Stimulated activated naive CD4-positive, alpha-beta T cell treated with Interleukin-2 at 50 U/mL for 16 hours (primary cell): Measurements from ENCODE around the gene AFG1L.
"Not testable (repeated sequence)": the region's sequence is repeated elsewhere in the genome, so short reads cannot be mapped to it uniquely, and the experiment has no call there.

ENCODE experiments used
- DNase-seq: peaks from one replicate; lab custom pipeline; 2025; lab: John Stamatoyannopoulos, UW

The AFG1L gene

GRCh38 chr6:108524528-108525248 lies 229.8 kb downstream of the AFG1L start:
- DNase-seq, result no peak

GRCh38 chr6:108526739-108527174 lies 231.9 kb downstream of the AFG1L start:
- no peak for DNase-seq

GRCh38 chr6:108528878-108529277 lies 234.0 kb downstream of the AFG1L start:
- no peak for DNase-seq

GRCh38 chr6:108531332-108531731 lies 236.5 kb downstream of the AFG1L start:
- DNase-seq, result no peak

- no peak for DNase-seq
Observed at GRCh38 chr6:108535114-108535742, 240.4 kb downstream of the AFG1L start.

GRCh38 chr6:108535920-108536535 lies 241.2 kb downstream of the AFG1L start:
- DNase-seq, result not testable (repeated sequence)

GRCh38 chr6:108541843-108542759 lies 247.2 kb downstream of the AFG1L start:
- peak; percentile 60 for DNase-seq

- DNase-seq, result no peak
Observed at GRCh38 chr6:108543175-108543940, 248.5 kb downstream of the AFG1L start.

- DNase-seq, result no peak
Observed at GRCh38 chr6:108544606-108545005, 249.8 kb downstream of the AFG1L start.

- no peak for DNase-seq
Observed at GRCh38 chr6:108546079-108547049, 251.5 kb downstream of the AFG1L start.

GRCh38 chr6:108549241-108549640 lies 254.4 kb downstream of the AFG1L start:
- no peak for DNase-seq

GRCh38 chr6:108549741-108550140 lies 254.9 kb downstream of the AFG1L start:
- DNase-seq, result no peak

- no peak for DNase-seq
Observed at GRCh38 chr6:108550256-108550655, 255.4 kb downstream of the AFG1L start.

GRCh38 chr6:108555399-108556052 lies 260.7 kb downstream of the AFG1L start:
- no peak for DNase-seq

GRCh38 chr6:108556250-108556649 lies 261.4 kb downstream of the AFG1L start:
- DNase-seq, result no peak

- no peak for DNase-seq
Observed at GRCh38 chr6:108556866-108557493, 262.1 kb downstream of the AFG1L start.

- DNase-seq, result peak; percentile 74
Observed at GRCh38 chr6:108557494-108558371, 262.9 kb downstream of the AFG1L start.
